ENCODE results near the gene PKIG.

DNA sequence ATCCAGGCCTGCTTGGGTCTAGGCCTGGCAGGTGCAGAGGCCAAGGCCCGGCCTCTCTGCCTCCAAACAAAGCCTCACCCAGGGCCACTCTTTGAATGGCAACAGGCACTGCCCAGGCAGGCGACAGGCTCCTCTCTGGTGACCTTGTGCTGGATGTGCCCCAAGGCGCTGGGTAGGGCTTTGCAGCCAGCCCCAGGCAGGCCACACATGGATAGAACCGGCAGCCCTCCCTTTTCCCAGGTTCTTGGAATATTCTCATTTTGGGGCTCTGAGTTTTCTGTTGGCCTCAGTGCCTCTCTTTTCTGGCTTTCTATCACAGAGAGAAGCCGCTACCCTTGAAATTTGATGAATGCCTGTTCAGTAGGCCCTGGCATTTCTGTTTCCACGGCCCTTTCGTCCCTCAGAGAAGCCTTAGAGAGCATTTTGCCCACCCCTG lies 18.9 kb downstream of the PKIG start:
- TF ChIP-seq MXI1 (conservative IDR thresholded peaks at IDR 0.05; ENCODE audit: poor library complexity, severe bottlenecking) (no peak), EP300 (conservative IDR thresholded peaks at IDR 0.05; ENCODE audit: poor library complexity, severe bottlenecking) (no peak), EZH2 (IDR thresholded peaks at IDR 0.05; ENCODE audit: borderline replicate concordance, insufficient read depth, low read length, poor library complexity, severe bottlenecking) (no peak), REST (IDR thresholded peaks at IDR 0.05; ENCODE audit: borderline replicate concordance) (no peak), SMC3 (conservative IDR thresholded peaks at IDR 0.05; ENCODE audit: poor library complexity) (no peak), POLR2AphosphoS5 (IDR thresholded peaks at IDR 0.05) (no peak), TAF1 (IDR thresholded peaks at IDR 0.05; ENCODE audit: low read depth) (no peak), RAD21 (conservative IDR thresholded peaks at IDR 0.05) (no peak)
- TF ChIP-seq, protein P1, sequence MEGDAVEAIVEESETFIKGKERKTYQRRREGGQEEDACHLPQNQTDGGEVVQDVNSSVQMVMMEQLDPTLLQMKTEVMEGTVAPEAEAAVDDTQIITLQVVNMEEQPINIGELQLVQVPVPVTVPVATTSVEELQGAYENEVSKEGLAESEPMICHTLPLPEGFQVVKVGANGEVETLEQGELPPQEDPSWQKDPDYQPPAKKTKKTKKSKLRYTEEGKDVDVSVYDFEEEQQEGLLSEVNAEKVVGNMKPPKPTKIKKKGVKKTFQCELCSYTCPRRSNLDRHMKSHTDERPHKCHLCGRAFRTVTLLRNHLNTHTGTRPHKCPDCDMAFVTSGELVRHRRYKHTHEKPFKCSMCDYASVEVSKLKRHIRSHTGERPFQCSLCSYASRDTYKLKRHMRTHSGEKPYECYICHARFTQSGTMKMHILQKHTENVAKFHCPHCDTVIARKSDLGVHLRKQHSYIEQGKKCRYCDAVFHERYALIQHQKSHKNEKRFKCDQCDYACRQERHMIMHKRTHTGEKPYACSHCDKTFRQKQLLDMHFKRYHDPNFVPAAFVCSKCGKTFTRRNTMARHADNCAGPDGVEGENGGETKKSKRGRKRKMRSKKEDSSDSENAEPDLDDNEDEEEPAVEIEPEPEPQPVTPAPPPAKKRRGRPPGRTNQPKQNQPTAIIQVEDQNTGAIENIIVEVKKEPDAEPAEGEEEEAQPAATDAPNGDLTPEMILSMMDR (IDR thresholded peaks at IDR 0.05; ENCODE audit: poor library complexity, severe bottlenecking), result no peak

Measured in neural cell (in vitro differentiated cells).